SK-N-SH (cell line): ENCODE data around the gene MAPKAPK3.

Experiments
- CTCF ChIP-seq: fragments of 200-600 bp; sonication (generic); IDR thresholded peaks from 2 replicates; pipeline ENCODE4 v1.6.1; 2017; ENCODE audit warnings: antibody characterized with exemption, mild to moderate bottlenecking, moderate library complexity
- EZH2phosphoT487 ChIP-seq: fragments of 200-600 bp; sonication (generic); IDR thresholded peaks from 2 replicates; pipeline ENCODE4 v1.6.1; 2017; ENCODE audit warnings: low read depth, mixed run types, mild to moderate bottlenecking, antibody characterized with exemption, moderate library complexity, borderline replicate concordance
- IRF3 ChIP-seq: fragments of 150-350 bp; IDR thresholded peaks from 2 replicates; pipeline ENCODE4 v1.6.1; 2016; ENCODE audit warnings: mild to moderate bottlenecking, low read depth, low read length
- MXI1 ChIP-seq: IDR thresholded peaks from 2 replicates; pipeline ENCODE4 v1.6.1; 2012; ENCODE audit warnings: mild to moderate bottlenecking, low read depth, low read length, improper control_type of control experiment
- TCF12 ChIP-seq: IDR thresholded peaks from 2 replicates; pipeline ENCODE4 v1.4.0; 2012
- ZBTB33 ChIP-seq: IDR thresholded peaks from 2 replicates; pipeline ENCODE4 v1.4.0; 2012; ENCODE audit warnings: low read depth, borderline replicate concordance

DNA sequence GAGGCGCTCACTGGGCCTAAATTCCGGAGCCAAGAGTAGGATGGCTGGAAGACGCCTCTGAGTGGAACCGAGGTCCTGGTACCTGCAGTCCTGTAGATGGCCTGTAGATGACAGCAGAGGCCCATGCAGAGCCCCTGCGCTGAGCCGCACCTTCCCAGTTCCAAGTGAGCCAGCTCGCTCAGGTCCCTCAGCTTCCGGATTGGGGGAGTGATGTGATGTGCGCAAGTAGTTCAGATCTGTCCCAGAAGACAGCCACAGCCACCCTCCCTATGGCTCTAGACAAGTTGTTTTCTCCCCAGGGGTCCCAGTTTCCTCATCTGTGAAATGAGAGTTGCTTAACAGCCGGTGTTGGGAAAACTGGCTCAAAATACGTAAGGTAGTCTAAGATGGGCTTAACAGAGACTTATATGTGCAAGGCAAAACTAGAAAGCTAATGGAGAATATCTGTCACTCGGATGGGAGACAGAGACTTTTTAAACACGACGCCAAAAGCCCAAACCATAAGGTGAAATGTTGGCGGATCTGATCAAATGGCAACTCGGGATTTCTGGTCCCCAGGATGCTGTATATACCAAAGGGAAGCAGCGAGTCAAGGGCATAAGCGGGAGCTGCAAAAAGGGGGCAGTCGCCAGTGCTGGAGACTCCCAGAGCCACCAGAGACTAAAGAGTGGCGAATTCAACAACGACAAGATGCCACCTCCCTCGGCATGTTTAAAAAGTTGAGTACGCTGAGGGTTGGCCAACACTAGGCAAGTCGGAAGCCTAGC, 765 bp upstream of the MAPKAPK3 start:
- peak; percentile 98 for TF ChIP-seq CTCF
- no peak for TF ChIP-seq MXI1
- no peak for TF ChIP-seq ZBTB33
- TF ChIP-seq TCF12: no peak
- no peak for TF ChIP-seq EZH2phosphoT487
- no peak for TF ChIP-seq IRF3
